Stimulated activated naive B cell treated with anti-CD40 and anti-IgM and Interleukin-4, amounts not matched to agents 10 μg/mL and 1 μg/mL and 100 μg/mL, for 72 hours (primary cell): ENCODE data around the gene RADX.
"Not testable (repeated sequence)": the region's sequence is repeated elsewhere in the genome, so short reads cannot be mapped to it uniquely, and the experiment has no call there.

Experiments used
- ATAC-seq, 2 donors: fragments of 150-1000 bp; cut with Tn5 transposase; replicated peaks; 2 replicates each; pipeline ENCODE4 v1.10.0; 2021; ENCODE audit warnings: moderate library complexity in 1 of 2
- DNase-seq: peaks from one replicate; pipeline ENCODE4 v3.0.0; 2021
- H3K27ac Mint-ChIP-seq: one replicate; pipeline ENCODE4 v1.8.0; 2022; ENCODE audit warnings: mild to moderate bottlenecking, mixed read lengths
- H3K27me3 Mint-ChIP-seq, 2 donors: one replicate each; pipeline ENCODE4 v1.8.0; 2022; ENCODE audit warnings: mixed read lengths in 2 of 2
- H3K36me3 Mint-ChIP-seq, 2 donors: one replicate each; pipeline ENCODE4 v1.8.0; 2022; ENCODE audit warnings: mixed read lengths in 2 of 2, mild to moderate bottlenecking in 1 of 2
- H3K4me1 Mint-ChIP-seq, 2 donors: one replicate each; pipeline ENCODE4 v1.8.0; 2022; ENCODE audit warnings: mixed read lengths in 2 of 2, mild to moderate bottlenecking in 1 of 2
- H3K4me3 Mint-ChIP-seq, 2 donors: one replicate each; pipeline ENCODE4 v1.8.0; 2022; ENCODE audit warnings: mild to moderate bottlenecking in 2 of 2, mixed read lengths in 2 of 2, moderate library complexity in 1 of 2
- H3K9me3 Mint-ChIP-seq, 2 donors: one replicate each; pipeline ENCODE4 v1.8.0; 2022; ENCODE audit warnings: mixed read lengths in 2 of 2, mild to moderate bottlenecking in 1 of 2

RADX gene

GRCh38 chrX:106626789-106627188, 15.0 kb downstream of the RADX start:
- Mint-ChIP-seq H3K4me1 (no peaks in the 10 kb centered on the region), H3K27ac (no peak overlapping the region), H3K4me3 (no peak overlapping the region), H3K27me3 (no peaks in the 10 kb centered on the region), H3K9me3 (no peaks in the 10 kb centered on the region), H3K36me3 (no peaks in the 10 kb centered on the region)
- DNase-seq (no peak), ATAC-seq (no peak)

GRCh38 chrX:106631615-106632014, 19.8 kb downstream of the RADX start:
- no peaks in the 10 kb centered on the region for H3K36me3 Mint-ChIP-seq
- no peak overlapping the region for H3K27ac Mint-ChIP-seq
- H3K9me3 Mint-ChIP-seq: no peaks in the 10 kb centered on the region
- no peaks in the 10 kb centered on the region for H3K4me1 Mint-ChIP-seq
- DNase-seq (no peak), ATAC-seq (no peak)
- H3K4me3 Mint-ChIP-seq: no peak overlapping the region
- no peaks in the 10 kb centered on the region for H3K27me3 Mint-ChIP-seq

GRCh38 chrX:106649523-106650428, 38.0 kb downstream of the RADX start:
- peaks cover 0 to 2% of the 10 kb centered on the region in 2 donors for H3K9me3 Mint-ChIP-seq
- H3K4me1 Mint-ChIP-seq: peaks cover 0 to 4% of the 10 kb centered on the region in 2 donors
- no peak for DNase-seq
- no peak overlapping the region for H3K4me3 Mint-ChIP-seq
- peaks cover 17 to 22% of the 10 kb centered on the region in 2 donors for H3K36me3 Mint-ChIP-seq
- no peak overlapping the region for H3K27ac Mint-ChIP-seq
- H3K27me3 Mint-ChIP-seq: no peaks in the 10 kb centered on the region
- ATAC-seq: peak; percentile 55 to 60

GRCh38 chrX:106653625-106654024, 41.8 kb downstream of the RADX start:
- ATAC-seq, H3K27ac Mint-ChIP-seq, H3K9me3 Mint-ChIP-seq: not testable (repeated sequence)

GRCh38 chrX:106670631-106671030, 58.9 kb downstream of the RADX start:
- Mint-ChIP-seq H3K36me3 (peaks cover 10 to 11% of the 10 kb centered on the region in 2 donors), H3K4me3 (no peak overlapping the region), H3K4me1 (no peaks in the 10 kb centered on the region), H3K27me3 (no peaks in the 10 kb centered on the region), H3K9me3 (no peaks in the 10 kb centered on the region), H3K27ac (no peak overlapping the region)
- DNase-seq (no peak), ATAC-seq (no peak)

More at GRCh38 chrX:106653625-106654024, 41.8 kb downstream of the RADX start:
- H3K36me3 Mint-ChIP-seq: peaks cover 16 to 26% of the 10 kb centered on the region in 2 donors
- DNase-seq, H3K27me3 Mint-ChIP-seq, H3K4me1 Mint-ChIP-seq, H3K4me3 Mint-ChIP-seq: not testable (repeated sequence)

GRCh38 chrX:106672527-106672926, 60.7 kb downstream of the RADX start:
- Mint-ChIP-seq H3K36me3 (peaks cover 7 to 10% of the 10 kb centered on the region in 2 donors), H3K9me3 (no peaks in the 10 kb centered on the region), H3K4me3 (no peak overlapping the region), H3K27me3 (no peaks in the 10 kb centered on the region), H3K27ac (no peak overlapping the region), H3K4me1 (no peaks in the 10 kb centered on the region)
- no peak for DNase-seq
- ATAC-seq: no peak

GRCh38 chrX:106680716-106681115, 68.9 kb downstream of the RADX start:
- Mint-ChIP-seq H3K27ac (no peak overlapping the region), H3K4me3 (no peak overlapping the region), H3K36me3 (no peaks in the 10 kb centered on the region), H3K4me1 (no peaks in the 10 kb centered on the region), H3K9me3 (peaks cover 3% of the 10 kb centered on the region in 2 donors), H3K27me3 (no peaks in the 10 kb centered on the region)
- ATAC-seq (no peak), DNase-seq (no peak)

- H3K36me3 Mint-ChIP-seq: no peaks in the 10 kb centered on the region
- H3K9me3 Mint-ChIP-seq: peaks cover 3 to 4% of the 10 kb centered on the region in 2 donors
- ATAC-seq: no peak
- no peak overlapping the region for H3K27ac Mint-ChIP-seq
- no peak for DNase-seq
- H3K27me3 Mint-ChIP-seq: no peaks in the 10 kb centered on the region
- H3K4me1 Mint-ChIP-seq: no peaks in the 10 kb centered on the region
- H3K4me3 Mint-ChIP-seq: no peak overlapping the region
Measured at GRCh38 chrX:106684207-106684606, 72.4 kb downstream of the RADX start.

GRCh38 chrX:106692425-106693065, 80.8 kb downstream of the RADX start:
- Mint-ChIP-seq H3K27me3 (no peaks in the 10 kb centered on the region), H3K36me3 (no peaks in the 10 kb centered on the region), H3K9me3 (no peaks in the 10 kb centered on the region), H3K4me3 (no peak overlapping the region), H3K27ac (no peak overlapping the region), H3K4me1 (peaks cover 0 to 6% of the 10 kb centered on the region in 2 donors)
- ATAC-seq (no peak), DNase-seq (no peak)

- DNase-seq: no peak
- Mint-ChIP-seq H3K36me3 (no peaks in the 10 kb centered on the region), H3K9me3 (no peaks in the 10 kb centered on the region), H3K4me3 (no peak overlapping the region), H3K4me1 (peaks cover 0 to 6% of the 10 kb centered on the region in 2 donors), H3K27ac (no peak overlapping the region), H3K27me3 (peaks cover 3 to 14% of the 10 kb centered on the region in 2 donors)
- ATAC-seq: no peak
Measured at GRCh38 chrX:106696502-106696901, 84.7 kb downstream of the RADX start.

- Mint-ChIP-seq H3K36me3 (no peaks in the 10 kb centered on the region), H3K9me3 (no peaks in the 10 kb centered on the region), H3K27me3 (peaks cover 3 to 19% of the 10 kb centered on the region in 2 donors), H3K27ac (no peak overlapping the region), H3K4me1 (peaks cover 0 to under 1% of the 10 kb centered on the region in 2 donors), H3K4me3 (no peak overlapping the region)
- ATAC-seq: no peak
- DNase-seq: no peak
Measured at GRCh38 chrX:106698693-106699092, 86.9 kb downstream of the RADX start.

- H3K4me1 Mint-ChIP-seq: no peaks in the 10 kb centered on the region
- peaks cover 3 to 19% of the 10 kb centered on the region in 2 donors for H3K27me3 Mint-ChIP-seq
- H3K36me3 Mint-ChIP-seq: no peaks in the 10 kb centered on the region
- no peak for ATAC-seq
- H3K9me3 Mint-ChIP-seq: no peaks in the 10 kb centered on the region
- H3K27ac Mint-ChIP-seq: no peak overlapping the region
- no peak overlapping the region for H3K4me3 Mint-ChIP-seq
- no peak for DNase-seq
Measured at GRCh38 chrX:106702636-106703035, 90.9 kb downstream of the RADX start.

GRCh38 chrX:106706466-106706865, 94.7 kb downstream of the RADX start:
- DNase-seq (no peak), ATAC-seq (no peak)
- no peak overlapping the region for H3K4me3 Mint-ChIP-seq
- no peaks in the 10 kb centered on the region for H3K4me1 Mint-ChIP-seq
- peaks cover 0 to 5% of the 10 kb centered on the region in 2 donors for H3K27me3 Mint-ChIP-seq
- H3K27ac Mint-ChIP-seq: no peak overlapping the region
- no peaks in the 10 kb centered on the region for H3K36me3 Mint-ChIP-seq
- no peaks in the 10 kb centered on the region for H3K9me3 Mint-ChIP-seq

GRCh38 chrX:106707771-106708454, 96.1 kb downstream of the RADX start:
- ATAC-seq (no peak), DNase-seq (no peak)
- Mint-ChIP-seq H3K9me3 (no peaks in the 10 kb centered on the region), H3K27ac (no peak overlapping the region), H3K27me3 (no peaks in the 10 kb centered on the region), H3K36me3 (no peaks in the 10 kb centered on the region), H3K4me1 (no peaks in the 10 kb centered on the region), H3K4me3 (no peak overlapping the region)
